Measurements from ENCODE around the gene ZNF524. TPM values are rescaled to one million over a fixed set of nuclear protein-coding genes. Genes with fewer than 3 reads are reported as not detected.

The ZNF524 gene
- total and polyA plus RNA-seq, 9 of the 15 experiments (the other 6 are each of a cell fraction or from before 2014, with no cell fraction given): 0.08 to 15.6 (median 2.9) TPM

- TF ChIP-seq GTF2A2 (tag; IDR thresholded peaks at IDR 0.05): no peak
- no peak for TF ChIP-seq SRSF9 (IDR thresholded peaks at IDR 0.05; ENCODE audit: borderline replicate concordance, low read depth, low read length)
- TF ChIP-seq, protein P1, sequence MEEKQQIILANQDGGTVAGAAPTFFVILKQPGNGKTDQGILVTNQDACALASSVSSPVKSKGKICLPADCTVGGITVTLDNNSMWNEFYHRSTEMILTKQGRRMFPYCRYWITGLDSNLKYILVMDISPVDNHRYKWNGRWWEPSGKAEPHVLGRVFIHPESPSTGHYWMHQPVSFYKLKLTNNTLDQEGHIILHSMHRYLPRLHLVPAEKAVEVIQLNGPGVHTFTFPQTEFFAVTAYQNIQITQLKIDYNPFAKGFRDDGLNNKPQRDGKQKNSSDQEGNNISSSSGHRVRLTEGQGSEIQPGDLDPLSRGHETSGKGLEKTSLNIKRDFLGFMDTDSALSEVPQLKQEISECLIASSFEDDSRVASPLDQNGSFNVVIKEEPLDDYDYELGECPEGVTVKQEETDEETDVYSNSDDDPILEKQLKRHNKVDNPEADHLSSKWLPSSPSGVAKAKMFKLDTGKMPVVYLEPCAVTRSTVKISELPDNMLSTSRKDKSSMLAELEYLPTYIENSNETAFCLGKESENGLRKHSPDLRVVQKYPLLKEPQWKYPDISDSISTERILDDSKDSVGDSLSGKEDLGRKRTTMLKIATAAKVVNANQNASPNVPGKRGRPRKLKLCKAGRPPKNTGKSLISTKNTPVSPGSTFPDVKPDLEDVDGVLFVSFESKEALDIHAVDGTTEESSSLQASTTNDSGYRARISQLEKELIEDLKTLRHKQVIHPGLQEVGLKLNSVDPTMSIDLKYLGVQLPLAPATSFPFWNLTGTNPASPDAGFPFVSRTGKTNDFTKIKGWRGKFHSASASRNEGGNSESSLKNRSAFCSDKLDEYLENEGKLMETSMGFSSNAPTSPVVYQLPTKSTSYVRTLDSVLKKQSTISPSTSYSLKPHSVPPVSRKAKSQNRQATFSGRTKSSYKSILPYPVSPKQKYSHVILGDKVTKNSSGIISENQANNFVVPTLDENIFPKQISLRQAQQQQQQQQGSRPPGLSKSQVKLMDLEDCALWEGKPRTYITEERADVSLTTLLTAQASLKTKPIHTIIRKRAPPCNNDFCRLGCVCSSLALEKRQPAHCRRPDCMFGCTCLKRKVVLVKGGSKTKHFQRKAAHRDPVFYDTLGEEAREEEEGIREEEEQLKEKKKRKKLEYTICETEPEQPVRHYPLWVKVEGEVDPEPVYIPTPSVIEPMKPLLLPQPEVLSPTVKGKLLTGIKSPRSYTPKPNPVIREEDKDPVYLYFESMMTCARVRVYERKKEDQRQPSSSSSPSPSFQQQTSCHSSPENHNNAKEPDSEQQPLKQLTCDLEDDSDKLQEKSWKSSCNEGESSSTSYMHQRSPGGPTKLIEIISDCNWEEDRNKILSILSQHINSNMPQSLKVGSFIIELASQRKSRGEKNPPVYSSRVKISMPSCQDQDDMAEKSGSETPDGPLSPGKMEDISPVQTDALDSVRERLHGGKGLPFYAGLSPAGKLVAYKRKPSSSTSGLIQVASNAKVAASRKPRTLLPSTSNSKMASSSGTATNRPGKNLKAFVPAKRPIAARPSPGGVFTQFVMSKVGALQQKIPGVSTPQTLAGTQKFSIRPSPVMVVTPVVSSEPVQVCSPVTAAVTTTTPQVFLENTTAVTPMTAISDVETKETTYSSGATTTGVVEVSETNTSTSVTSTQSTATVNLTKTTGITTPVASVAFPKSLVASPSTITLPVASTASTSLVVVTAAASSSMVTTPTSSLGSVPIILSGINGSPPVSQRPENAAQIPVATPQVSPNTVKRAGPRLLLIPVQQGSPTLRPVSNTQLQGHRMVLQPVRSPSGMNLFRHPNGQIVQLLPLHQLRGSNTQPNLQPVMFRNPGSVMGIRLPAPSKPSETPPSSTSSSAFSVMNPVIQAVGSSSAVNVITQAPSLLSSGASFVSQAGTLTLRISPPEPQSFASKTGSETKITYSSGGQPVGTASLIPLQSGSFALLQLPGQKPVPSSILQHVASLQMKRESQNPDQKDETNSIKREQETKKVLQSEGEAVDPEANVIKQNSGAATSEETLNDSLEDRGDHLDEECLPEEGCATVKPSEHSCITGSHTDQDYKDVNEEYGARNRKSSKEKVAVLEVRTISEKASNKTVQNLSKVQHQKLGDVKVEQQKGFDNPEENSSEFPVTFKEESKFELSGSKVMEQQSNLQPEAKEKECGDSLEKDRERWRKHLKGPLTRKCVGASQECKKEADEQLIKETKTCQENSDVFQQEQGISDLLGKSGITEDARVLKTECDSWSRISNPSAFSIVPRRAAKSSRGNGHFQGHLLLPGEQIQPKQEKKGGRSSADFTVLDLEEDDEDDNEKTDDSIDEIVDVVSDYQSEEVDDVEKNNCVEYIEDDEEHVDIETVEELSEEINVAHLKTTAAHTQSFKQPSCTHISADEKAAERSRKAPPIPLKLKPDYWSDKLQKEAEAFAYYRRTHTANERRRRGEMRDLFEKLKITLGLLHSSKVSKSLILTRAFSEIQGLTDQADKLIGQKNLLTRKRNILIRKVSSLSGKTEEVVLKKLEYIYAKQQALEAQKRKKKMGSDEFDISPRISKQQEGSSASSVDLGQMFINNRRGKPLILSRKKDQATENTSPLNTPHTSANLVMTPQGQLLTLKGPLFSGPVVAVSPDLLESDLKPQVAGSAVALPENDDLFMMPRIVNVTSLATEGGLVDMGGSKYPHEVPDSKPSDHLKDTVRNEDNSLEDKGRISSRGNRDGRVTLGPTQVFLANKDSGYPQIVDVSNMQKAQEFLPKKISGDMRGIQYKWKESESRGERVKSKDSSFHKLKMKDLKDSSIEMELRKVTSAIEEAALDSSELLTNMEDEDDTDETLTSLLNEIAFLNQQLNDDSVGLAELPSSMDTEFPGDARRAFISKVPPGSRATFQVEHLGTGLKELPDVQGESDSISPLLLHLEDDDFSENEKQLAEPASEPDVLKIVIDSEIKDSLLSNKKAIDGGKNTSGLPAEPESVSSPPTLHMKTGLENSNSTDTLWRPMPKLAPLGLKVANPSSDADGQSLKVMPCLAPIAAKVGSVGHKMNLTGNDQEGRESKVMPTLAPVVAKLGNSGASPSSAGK (IDR thresholded peaks at IDR 0.05): no peak
- TF ChIP-seq HES1 (IDR thresholded peaks at IDR 0.05; ENCODE audit: low read depth): no peak
- TF ChIP-seq, protein P2, sequence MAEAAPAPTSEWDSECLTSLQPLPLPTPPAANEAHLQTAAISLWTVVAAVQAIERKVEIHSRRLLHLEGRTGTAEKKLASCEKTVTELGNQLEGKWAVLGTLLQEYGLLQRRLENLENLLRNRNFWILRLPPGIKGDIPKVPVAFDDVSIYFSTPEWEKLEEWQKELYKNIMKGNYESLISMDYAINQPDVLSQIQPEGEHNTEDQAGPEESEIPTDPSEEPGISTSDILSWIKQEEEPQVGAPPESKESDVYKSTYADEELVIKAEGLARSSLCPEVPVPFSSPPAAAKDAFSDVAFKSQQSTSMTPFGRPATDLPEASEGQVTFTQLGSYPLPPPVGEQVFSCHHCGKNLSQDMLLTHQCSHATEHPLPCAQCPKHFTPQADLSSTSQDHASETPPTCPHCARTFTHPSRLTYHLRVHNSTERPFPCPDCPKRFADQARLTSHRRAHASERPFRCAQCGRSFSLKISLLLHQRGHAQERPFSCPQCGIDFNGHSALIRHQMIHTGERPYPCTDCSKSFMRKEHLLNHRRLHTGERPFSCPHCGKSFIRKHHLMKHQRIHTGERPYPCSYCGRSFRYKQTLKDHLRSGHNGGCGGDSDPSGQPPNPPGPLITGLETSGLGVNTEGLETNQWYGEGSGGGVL (CRISPR knock-in tag; IDR thresholded peaks at IDR 0.05): no peak
- no peak for TF ChIP-seq TCFL5 (CRISPR knock-in tag; conservative IDR thresholded peaks at IDR 0.05)
- no peak for TF ChIP-seq KAT2B (IDR thresholded peaks at IDR 0.05; ENCODE audit: low read depth, low read length)
- TF ChIP-seq E2F5 (CRISPR knock-in tag; IDR thresholded peaks at IDR 0.05): no peak
- TF ChIP-seq EGR1 (conservative IDR thresholded peaks at IDR 0.05): peak; percentile 84
- TF ChIP-seq ARID1B (IDR thresholded peaks at IDR 0.05): no peak
- 0 out of 2 replicates have a peak, but pooled peaks have one; percentile 29 for TF ChIP-seq RHOXF2B (CRISPR knock-in tag; conservative IDR thresholded peaks at IDR 0.05)
- no peak for TF ChIP-seq PYGO2 (tag; IDR thresholded peaks at IDR 0.05)
Measured at GRCh38 chr19:55643003-55643886, 43.2 kb downstream of the ZNF524 start, which contains the start of gene ZNF581 (continued).
